HG02840 (cell line): ENCODE data around the gene INVS.
"Not testable (repeated sequence)": the region's sequence is repeated elsewhere in the genome, so short reads cannot be mapped to it uniquely, and the experiment has no call there.

Source experiments
- ATAC-seq: cut with Tn5 transposase; IDR thresholded peaks from one replicate; pipeline ENCODE4 v1.9.1; 2021; ENCODE audit warnings: mild to moderate bottlenecking, moderate library complexity, moderate number of reproducible peaks; ENCODE audit not compliant: unreplicated experiment, low FRiP score

INVS gene

GRCh38 chr9:100229561-100229960 lies 130.5 kb downstream of the INVS start:
- ATAC-seq = no peak

- not testable (repeated sequence) for ATAC-seq
Measured at GRCh38 chr9:100236986-100237385, 137.9 kb downstream of the INVS start.

GRCh38 chr9:100240512-100240911 lies 141.5 kb downstream of the INVS start:
- ATAC-seq = no peak

DNA sequence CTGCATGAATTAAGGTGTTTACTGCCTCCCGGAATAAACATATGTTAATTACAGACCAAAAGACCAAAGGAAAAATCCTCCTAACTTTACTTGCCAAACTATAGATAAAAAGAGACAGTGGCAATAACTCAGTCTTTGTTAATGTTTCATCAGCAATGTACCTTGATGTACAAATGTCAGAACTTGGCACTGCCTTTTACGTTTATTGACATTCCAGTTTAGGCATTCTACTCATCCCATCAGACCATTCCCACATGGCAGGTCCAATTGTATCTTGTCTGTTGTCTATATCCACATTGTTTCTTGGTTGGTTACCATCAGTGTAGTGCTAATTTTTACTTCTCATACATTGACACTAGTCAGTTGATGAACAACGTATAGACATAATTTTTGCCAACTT lies 168.2 kb downstream of the INVS start:
- ATAC-seq = no peak

- no peak for ATAC-seq
Measured at GRCh38 chr9:100268271-100268670, 169.2 kb downstream of the INVS start.

DNA sequence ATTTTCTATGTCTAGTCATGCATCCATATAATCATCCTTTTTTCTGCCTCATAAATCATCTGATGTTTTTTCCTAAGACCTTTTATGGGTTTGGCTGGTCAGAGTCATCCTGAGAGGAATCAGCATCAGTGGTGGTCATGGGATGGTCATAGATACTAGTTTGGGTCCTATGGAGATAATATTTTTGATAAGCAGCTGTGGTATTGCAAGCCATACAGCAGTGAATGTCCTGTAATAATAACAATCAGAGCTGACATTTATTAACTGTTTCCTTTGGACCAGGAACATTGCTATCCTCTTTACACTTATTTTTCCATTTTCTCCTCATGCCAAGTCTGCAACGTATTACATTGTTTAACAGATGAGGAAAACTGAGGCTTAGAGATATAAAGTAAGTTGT lies 170.6 kb downstream of the INVS start:
- ATAC-seq = no peak

- ATAC-seq = no peak
Measured at GRCh38 chr9:100277166-100277979, 178.3 kb downstream of the INVS start.

GRCh38 chr9:100281066-100281465 lies 182.0 kb downstream of the INVS start:
- no peak for ATAC-seq

- ATAC-seq = no peak
Measured at GRCh38 chr9:100281676-100282387, 182.8 kb downstream of the INVS start.

DNA sequence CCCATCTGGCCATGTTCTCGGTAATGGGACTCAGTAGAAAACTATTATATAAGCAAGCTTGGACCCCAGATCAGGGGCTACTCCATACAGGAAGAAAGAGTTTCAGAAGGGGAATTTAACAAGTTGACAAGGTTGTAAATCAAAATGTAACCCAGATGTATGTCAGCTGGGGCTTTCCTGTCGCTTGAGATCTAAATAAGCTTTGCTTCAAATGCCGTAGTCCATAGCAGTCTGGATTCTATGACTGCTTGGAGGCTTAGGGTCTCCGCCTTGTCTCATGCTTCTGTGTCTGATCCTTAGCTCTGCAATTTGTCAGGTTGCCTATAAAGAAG lies 183.3 kb downstream of the INVS start:
- no peak for ATAC-seq

- ATAC-seq = no peak
Measured at GRCh38 chr9:100284247-100284646, 185.2 kb downstream of the INVS start.

DNA sequence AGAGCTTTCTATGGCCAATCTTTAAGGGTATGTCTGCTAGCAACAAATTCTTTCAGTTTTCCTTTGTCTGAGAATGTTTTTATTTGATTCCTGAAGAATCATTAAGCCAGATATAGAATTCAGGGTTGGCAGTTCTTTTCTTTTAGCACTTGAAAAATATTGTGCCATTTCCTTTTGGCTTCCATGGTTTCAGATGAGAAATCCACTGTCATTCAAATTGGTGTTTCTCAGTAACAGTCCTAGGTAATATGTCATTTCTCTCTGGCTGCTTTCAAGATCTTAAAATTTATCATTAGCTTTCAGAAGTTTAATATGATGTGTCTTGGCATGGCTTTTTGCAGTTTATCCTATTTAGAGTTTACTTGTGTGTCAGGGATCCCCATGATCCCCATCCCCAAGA lies 186.0 kb downstream of the INVS start:
- no peak for ATAC-seq

DNA sequence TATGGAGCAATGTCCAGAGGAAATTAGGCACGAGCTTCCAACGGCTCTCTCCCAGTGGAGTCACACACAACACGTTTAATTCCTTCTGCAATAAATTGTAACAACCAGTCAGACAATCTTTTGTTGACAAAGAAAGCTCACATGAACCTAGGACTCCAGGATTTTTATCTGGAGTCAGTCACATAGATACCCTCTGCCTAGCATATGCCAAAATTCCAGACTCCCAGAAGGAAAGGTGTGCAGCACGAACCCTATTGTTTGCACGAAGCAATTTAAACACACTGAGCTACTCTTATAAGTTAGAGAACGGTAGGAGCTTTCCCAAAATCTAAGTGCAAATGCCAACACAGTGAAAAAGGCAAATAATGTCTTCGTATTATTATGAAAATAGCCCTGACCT lies 186.6 kb downstream of the INVS start:
- ATAC-seq = no peak

DNA sequence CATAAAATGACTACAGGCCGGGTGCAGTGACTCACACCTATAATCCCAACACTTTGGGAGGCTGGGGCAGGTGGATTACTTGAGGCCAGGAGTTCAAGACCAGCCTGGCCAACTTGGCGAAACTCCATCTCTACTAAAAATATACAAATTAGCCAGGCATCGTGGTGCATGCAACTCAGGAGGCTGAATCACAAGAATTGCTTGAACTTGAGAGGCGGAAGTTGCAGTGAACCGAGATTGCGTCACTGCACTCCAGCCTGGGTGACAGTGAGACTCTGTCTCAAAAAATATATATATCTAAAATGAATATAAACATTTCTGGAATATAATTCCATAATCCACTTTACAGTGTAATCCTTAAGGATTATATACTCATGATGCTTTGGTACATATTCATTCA lies 187.2 kb downstream of the INVS start:
- ATAC-seq = no peak

DNA sequence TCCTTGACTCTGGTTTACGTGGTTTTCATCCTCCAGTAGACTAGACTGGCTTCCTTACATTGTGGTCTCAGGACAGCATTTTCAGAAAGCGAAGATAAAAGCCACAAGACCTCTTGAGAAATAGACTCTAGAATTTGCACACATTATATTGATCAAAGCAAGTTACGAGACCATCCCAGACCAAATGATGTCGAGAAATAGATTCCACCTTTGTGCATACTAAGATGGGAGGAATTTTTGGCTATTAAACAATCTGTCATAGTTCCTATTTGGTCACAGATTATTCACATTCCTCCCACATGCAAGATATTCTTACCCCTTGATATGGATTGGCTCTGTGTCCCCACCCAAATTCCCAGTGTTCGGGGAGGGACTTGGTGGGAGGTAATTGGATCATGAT lies 188.1 kb downstream of the INVS start:
- no peak for ATAC-seq

- ATAC-seq = no peak
Measured at GRCh38 chr9:100290714-100291113, 191.7 kb downstream of the INVS start.

DNA sequence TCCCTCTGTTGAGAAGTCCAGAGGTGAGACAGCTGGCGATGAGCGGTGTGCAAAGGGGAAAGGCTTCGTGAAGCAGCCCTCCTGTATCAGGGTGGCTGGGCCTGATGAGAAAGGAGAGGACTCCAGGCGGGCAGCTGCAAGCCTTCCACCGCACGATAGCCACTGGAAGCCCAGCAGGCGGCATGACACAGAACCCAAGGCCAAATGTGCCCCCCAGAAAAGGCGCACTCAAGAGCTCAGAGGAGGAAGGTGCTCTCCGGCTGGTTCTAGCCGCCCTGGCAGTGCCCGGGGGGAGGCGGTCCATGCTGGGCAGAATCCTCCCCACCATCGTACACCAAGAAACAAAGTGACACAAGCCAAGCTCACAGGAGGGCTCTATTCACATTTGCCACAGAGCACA lies 193.4 kb downstream of the INVS start:
- no peak for ATAC-seq

DNA sequence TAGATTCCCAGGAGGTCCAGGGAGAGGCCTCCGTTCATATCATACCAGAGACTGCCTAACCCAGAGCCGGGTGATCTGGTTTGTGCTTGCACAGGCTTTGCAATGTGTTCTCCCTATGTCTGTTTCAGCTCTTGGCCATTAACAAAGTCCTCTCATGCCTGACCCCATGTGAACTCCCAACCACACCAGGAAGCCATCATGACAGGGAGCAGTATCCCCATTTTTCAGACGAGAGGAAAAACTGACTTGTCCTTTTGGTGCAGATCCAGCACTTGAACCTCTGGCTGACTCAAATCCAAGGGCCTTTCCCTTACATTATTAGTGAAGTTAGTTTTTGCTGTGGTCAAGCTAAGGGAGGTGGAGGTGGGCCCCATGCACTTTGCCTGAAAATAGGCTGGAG lies 195.3 kb downstream of the INVS start:
- ATAC-seq = no peak

GRCh38 chr9:100294806-100295205 lies 195.8 kb downstream of the INVS start:
- ATAC-seq = no peak

- ATAC-seq = no peak
Measured at GRCh38 chr9:100295240-100295639, 196.2 kb downstream of the INVS start.

DNA sequence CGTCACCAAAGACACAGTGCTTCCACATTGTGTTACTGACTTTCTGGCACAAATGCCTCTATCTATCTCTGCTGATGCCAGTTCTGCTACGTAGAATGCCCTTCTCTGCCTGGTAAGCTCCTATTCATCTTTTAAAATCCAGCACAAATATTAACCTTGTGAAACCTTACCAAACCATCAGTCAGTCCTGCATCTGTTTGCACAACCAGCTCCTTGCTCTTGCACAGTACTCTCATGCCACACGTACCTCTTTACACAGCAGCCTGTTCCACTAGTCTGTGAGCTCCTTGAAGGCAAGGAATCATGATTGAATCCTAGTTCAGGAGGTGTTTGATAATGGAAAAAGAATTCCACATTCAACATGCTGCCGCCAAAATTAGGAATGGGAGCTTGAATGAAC lies 197.4 kb downstream of the INVS start:
- ATAC-seq = no peak

- no peak for ATAC-seq
Measured at GRCh38 chr9:100298378-100298777, 199.3 kb downstream of the INVS start.
